HG03064 (cell line): ENCODE data around the gene ABCB8.

Experiments
- ATAC-seq: cut with Tn5 transposase; IDR thresholded peaks from one replicate; pipeline ENCODE4 v1.9.1; 2021; ENCODE audit warnings: low read depth; ENCODE audit not compliant: unreplicated experiment

Gene ABCB8

DNA sequence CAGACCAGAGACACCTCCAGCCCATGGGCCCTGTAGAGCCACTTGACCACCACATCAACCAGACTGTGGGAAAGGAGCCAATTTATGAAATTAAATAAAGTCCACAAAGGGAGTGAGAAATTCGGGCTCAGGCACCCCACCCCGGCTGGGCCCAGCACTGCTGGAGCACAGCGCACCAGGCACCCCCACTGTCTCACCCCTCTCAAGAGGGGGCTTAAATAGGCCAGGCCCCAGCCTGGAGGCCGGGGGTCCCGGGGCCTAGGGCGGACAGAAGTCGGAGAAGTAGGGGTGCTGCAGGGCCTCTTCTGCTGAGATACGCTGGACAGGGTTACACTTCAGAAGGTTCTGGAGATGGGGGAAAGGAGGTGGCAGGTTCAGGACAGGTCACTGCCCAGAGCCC is 25.5 kb downstream of the ABCB8 start:
- ATAC-seq: no peak

DNA sequence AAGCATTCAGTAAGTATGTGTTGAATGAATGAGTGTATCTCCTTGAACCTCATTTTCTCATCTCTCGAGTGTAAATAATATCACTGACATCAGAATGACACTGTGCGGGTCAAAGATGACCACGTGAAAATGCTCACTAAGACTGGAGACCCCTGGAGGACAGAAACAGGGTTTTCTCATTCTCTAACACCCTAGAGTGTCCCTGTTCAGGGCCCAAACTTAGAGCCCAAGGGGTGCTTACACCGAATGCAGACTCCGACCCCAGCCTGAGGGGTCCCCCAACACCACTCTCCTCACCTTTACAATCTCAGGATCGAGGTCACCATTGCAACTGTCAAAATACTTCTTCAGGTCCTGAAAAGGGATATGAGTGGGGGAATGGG is 28.0 kb downstream of the ABCB8 start:
- no peak for ATAC-seq

DNA sequence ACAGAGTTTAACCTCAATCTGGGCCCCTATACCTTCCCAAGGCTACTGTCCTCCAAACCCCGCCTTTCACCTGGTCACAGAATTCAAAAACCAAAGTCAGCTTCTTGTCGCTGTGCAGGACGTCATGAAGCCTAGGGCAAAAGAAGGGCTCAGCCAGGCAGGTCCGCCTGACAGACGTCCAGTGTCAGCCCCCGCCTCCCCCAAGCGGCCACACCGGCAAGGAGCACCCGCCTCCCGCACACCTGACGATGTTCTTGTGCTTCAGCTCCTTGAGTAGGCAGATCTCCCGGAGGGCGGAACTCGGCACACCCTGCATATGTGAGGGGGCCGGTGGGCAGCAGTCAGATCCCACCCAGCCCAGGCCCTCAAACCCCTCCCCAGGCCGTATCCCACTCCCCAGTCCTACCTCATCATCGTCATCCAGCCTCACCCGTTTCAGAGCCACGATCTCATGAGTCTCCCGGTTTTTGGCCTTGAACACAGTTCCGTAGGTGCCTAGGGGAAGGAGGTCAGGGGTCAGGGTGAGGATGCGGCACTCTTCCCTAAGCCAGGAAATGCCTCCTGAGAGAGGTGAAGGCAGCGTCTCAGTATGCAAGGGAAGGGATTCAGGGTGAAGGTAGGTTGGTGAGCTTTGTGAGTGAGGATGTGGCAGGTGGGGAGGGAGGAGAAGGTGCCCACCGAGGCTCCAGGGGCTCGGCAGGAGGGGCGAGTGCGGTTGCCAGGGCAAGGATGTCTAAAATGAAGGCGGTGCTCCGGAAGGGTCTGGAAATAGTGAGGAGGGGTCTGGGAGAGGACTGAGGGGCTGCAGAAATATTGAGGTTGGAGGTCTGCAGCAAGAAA is 28.6 kb downstream of the ABCB8 start:
- no peak for ATAC-seq

DNA sequence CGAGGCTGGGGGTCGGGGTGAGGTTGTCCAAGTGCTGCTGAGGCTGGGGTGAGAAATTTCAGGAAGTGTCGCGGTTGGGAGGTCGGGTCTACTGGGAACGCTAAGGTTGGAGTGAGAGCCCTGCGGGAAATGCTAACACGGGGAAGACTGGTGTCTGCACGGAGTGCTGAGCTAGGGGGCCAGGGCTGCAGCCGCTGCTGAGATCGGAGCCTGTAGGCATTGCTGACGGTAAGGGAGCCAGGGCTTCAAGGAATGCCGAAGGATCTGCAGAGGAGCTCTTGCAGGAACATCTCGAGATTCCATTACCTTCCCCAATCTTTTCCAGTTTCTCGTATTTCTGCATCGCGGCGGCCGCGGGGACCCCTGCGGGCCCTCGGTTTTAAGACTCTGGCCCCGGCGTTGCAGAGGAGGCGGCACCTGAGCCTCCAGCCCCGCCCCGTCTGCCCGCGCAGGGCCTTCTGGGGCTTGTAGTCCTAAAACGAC is 29.3 kb downstream of the ABCB8 start, which contains the start of gene CDK5:
CDK5 (minus strand) TSS at position 392 of the 483 bp plus-strand sequence; CDS start at position 343, 49 bp downstream.
- peak; percentile 4 for ATAC-seq

DNA sequence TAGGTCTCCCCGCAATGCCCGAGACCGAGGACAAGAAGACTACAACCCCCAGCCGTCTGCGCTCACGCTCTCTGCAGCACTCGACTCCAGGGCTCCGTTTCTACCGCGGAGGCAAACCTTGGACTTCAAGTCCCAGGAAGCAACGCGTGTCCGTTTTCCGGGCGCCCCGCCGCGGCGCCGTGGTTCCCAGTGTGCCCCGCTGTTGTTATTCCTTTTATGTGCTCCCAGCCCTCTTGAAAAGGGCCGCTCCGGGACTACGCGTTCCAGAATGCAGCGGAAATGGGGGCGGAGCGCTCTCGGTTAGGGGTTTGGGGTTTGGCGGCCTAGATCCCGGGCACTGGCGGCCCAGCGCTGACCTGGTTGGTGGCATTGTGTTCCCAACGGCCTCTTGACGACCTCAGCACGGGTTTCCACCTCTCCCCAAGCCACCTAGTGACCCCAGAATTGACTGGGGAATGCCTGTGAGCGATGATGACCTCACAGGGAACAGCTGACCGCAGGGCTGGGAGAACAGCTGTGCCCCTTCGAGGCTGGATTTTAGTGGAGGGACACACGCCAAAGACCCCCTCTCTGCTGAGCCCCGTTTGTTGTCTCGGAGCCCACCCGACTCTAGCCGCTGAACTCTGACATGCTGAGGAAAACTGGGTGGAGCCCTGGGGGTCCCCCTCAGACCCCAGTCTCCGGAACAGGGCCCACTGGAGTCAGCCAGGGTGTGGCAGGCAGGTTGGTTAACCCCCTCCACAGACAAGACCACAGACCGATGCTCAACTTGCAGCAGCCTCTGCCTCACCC is 29.9 kb downstream of the ABCB8 start:
- peak; percentile 80 for ATAC-seq

DNA sequence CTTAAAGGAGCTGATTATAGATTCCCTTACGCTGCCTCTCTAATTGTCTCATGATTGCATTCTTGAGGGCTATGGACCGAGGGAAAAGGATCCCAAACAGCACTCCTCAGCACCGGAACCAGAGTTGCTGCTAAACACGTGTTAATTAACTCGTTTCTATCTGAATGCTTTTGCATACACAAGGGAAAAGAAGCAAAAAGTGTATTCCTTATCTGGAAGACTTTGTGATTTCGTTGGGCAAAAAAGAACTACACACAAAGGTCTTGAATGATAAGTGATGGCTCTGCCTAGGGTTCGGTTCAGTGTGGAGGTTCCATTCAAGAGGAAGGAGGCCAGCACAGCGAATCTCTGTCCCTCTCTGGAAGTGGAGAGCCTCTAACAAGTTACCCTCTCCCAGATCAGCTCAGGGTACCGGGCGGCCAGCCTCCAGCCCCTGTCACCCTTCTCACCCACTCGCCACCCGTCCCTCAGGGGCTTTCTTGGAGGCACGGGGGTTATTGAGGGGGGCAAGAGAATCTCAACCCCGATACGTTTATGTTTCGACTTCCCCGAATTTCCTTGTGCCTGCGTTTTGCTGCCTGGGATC is 30.6 kb downstream of the ABCB8 start:
- ATAC-seq: no peak

DNA sequence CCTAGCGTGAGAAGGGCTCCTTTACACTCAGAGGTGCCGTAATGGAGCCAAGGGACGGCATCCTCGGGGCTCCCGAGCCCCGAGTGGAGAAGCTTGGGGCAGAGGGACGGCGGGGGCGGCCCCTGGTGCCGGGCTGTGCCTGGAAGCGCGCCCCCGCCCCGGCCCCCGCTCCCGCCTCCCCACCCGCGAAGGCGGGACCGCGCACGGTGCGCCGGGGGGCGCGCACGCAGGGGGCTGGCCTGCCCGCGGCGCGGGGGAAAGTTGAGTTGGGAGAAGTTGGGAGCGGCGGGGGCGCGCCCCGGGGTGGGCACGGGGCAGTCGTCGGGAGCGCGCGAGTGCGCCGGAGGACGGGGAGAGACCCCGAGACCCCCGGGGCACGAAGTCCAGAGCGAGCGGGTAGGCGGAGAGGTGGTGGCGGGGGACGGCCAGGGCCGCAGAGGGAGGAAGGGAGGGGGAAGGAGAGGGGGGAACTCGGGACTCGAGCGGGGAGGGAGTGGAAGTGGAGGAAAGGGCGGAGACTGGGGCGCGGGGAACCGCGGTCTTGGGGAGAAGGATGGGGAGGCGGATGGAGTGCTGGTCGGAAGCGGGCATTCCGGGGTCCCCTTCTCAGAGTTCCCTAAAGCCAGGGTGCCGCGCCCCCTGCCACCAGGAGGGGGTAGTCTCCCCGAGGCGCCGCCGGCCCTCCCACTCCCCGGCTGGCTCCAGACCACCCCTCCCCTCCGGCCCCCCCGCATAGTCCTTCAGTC is 31.3 kb downstream of the ABCB8 start, which contains the start of gene SLC4A2:
SLC4A2 (plus strand) TSS at position 223 of the 746 bp plus-strand sequence. CDS start 2,399 bp downstream, outside the sequence.
- peak; percentile 25 for ATAC-seq

DNA sequence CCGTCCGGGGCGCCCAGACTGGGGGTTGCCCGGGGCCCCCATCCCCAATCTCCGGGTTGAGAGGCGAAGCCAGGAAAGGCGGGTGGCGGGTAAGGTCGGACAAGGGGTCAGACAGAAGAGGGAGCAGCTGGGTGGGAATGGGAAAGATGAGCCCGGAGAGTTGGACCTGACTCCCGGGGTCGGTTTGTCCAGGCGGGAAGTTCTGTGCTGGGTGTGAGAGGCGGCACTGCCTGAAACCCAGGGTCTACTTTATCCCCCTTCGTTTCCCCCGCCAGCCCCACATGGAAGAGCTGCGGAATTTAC is 31.8 kb downstream of the ABCB8 start:
- no peak for ATAC-seq

DNA sequence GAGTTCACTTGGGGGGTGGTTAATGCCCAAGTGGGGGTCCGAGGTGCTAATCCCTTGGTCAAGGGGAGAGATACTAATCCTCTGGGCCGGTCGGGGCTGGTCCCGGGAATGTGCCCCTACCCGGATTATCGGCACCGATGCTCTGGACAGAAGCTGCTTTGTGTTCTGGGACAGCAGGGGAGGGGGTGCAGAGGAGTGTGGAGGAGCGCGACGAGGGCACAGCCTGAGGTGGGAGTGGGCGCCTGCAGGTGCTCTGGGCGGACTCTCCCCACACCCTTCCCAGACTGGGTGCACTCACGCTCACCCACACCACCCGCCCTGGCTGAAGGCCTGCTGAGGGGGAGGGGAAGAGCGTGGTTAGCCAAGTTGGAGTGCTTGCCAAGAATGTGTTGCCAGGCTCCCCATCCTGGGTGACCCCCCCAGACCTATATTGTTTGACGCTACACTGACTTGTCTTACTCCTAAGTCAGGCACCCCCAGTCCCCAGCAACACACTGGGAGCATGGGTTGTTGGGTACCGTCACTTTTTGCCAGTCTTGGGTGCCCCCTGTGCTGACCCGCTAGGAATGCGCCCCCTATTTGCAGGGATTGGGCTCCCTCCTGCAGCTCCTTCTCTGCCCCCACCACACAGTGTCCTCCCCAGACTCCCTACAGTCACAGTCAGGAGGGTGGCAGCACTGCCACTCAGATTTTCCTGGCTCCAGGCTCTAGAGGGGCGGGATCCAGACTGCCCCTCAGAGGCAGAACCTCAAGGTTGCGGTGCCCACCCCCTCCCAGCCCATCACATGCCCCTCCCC is 32.4 kb downstream of the ABCB8 start:
- ATAC-seq: no peak

DNA sequence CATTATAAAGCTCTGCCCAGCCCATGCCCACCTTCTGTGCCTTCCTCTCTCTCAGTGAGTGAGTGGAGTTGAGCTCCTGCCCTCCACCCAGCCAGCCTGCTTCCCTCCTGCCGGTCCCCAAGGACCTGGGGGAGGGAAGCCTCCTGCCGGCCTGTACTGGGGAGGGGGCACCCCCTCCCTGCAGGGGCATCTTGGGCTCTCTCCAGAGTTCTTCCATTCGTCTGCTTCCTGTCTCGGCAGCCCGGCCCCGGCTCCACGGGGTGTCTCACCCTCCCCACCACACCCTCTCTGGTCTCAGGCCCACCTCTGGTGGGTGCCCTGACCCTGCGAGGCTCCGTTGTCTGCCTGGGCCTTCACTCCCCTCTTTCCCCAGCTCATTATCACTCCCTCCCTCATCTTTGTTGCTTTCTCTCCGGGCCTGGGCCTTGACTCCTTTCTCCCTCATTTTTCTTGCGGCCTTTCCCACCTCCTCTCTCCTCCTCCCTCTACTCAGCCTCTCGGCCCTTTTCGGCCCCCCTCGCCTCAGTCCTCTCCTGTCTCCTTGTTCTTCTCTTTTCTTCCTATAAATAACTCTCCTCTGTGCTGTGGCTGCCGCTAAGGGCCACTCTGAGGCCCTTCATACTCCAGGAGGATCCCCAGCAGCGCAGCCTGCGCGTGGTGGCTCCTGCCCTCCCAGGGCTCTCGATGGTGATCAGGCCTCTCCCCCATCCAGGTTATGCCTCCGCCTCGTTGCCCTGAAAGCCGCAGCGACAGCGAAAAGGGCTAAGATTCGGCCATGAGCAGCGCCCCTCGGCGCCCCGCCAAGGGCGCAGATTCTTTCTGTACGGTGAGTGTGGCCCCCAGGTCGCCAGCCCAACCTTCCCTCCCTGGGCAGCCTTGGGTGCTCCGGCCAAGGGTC is 33.2 kb downstream of the ABCB8 start:
- ATAC-seq: no peak

DNA sequence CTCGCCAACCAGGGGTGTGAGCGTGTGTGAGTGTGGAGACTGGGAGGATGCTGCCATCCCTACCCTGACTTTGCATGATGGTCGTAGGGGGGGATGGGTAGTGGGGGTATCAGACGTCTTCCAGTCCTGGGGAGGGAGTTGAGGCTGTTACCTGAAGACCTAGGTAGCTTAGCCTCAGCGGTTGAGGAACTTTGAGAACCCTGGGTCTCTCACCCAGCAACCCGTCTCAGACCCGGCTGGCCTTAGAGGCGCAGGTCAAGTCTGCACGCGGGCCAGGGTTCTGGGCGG is 33.8 kb downstream of the ABCB8 start:
- no peak for ATAC-seq

DNA sequence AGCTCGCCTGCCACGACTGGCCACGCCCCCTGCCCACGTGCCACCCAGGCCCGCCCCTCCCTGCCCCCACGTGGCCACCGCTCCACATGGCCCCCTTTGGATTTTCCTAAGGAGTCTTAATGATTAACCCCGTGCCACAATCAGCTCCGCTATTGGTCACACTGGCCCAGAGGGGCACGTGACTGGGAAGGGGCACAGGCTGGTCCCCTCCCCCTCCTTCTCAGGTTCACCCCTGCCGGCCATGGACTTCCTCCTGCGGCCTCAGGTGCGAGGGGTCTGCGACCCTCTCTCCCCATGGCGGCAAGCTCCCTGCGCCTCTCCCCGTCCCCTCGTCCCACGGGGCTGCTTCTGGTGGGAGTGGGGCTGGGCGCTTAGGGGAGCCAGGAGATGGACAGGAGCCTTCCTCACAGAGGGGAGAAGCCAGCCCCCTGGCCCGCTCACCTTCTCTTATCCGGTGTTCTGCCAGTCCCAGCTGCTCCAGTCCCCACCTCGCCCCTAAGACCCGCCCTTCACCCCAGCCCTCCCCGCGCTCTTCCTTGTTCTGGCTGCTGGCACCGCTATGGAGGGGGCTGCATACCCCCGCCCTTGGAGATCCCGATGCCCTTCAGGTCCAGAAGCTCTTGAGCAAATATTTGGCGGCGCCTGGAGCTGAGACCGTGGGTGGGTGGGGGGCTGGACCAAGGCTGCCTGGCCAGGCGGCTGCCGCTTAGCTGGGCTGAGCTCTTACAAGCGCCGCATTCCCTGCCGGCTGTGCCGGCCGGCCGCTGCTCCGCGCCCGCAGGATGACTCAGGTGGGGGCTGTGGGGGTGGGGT is 34.4 kb downstream of the ABCB8 start:
- no peak for ATAC-seq

DNA sequence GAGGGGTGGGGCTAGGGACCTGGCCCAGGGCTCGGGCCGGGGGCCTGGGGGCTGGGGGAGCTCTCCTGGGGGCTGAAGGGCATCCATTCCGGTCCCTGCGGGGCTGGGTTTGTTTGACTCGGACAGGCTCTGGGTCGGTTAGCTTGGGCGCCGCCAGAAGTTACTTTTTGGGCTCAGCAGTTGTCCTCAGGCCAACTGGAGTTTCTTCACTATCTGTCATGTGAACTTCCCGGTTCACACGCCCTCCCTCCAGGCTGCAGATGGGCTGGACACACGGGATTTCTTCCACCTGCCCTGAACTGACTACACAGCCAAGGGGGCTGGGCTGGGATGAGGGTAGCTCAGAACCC is 34.9 kb downstream of the ABCB8 start:
- no peak for ATAC-seq

DNA sequence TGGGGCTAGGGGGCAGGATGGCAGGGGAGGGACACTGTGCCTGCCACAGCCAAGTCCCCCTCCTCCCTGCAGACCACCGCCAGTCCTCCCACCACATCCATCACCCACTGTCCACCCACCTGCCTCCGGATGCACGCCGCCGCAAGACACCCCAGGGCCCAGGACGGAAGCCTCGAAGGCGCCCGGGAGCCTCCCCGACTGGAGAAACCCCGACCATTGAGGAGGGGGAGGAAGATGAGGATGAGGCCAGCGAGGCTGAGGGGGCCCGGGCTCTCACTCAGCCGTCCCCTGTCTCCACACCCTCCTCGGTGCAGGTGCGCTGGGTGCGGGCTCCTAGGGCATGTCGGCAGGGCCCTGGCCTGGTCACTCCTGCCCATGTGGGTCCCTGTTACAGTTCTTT is 36.2 kb downstream of the ABCB8 start:
- ATAC-seq: no peak

DNA sequence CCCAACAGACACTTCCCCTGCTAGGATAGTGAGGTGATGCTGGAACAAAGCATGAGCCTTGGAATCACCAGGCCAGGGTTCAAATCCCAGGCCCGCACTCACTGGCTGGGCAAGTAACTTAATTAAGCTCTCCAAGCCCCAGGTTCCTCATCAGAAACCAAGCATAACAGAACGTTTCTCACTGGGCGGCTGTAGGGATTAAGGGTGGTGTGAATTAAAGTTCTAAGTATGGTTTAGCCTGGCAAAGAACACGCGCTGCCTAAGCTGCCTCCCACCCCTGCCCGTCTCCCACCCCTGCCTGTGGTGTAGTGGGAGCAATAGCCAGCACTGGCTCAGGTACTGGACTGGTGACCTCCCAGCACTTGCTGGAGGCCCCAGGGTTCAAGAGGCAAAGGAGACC is 36.7 kb downstream of the ABCB8 start:
- ATAC-seq: no peak

DNA sequence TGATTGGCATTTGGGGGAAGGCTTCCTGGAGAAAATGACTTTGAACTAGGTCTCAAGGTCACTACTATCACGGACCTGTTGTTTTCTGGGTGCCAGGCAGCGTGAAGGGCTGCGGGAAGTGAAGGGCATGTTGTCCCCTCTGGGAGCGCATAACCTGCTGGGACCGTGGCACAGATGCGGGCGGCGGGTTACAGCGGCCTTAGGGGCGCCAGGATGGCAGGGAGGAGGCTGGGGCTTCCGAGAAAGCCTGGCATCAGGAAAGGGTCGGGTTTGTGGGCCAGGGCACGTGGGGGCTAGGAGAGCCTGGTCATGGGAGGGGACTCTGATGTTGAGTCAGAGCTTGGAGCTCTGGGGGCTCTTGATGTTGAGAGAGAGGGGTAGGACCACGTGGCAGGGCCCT is 37.3 kb downstream of the ABCB8 start:
- no peak for ATAC-seq

DNA sequence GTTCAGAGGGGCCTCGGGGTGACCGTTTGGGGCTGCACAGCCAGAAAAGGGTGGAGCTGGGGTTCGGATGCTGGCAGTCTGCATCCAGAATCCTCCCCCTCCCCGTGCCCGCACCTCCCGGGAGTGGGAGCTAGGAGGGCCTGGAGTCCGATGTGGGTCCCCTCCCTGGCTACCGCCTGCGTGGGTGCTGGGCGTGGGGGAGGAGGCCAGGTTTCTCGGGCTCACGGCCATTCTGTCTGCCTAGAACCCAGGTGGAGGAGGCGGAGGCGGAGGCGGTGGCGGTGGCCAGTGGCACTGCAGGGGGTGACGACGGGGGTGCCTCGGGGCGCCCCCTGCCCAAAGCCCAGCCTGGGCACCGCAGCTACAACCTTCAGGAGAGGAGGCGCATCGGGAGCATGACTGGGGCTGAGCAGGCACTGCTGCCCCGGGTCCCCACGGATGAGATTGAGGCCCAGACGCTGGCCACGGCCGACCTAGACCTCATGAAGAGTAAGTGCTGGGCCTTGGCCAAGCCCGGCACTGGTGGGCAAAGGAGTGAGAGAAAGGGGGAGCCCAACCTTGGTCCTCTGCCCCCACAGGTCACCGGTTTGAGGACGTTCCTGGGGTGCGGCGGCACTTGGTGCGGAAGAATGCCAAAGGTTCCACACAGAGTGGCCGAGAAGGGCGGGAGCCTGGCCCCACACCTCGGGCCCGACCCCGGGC is 38.2 kb downstream of the ABCB8 start:
- ATAC-seq: no peak
